K562 (cell line): ENCODE data around the gene GOLGA2. TPM values are rescaled to one million over a fixed set of nuclear protein-coding genes. Genes with fewer than 3 reads are reported as not detected.
"Not testable (repeated sequence)": the region's sequence is repeated elsewhere in the genome, so short reads cannot be mapped to it uniquely, and the experiment has no call there.

Experiments used
- JUNB ChIP-seq: fragments of 450-650 bp; formaldehyde crosslinking; conservative IDR thresholded peaks from 2 replicates; pipeline ENCODE4 v1.4.0; 2020; ENCODE audit warnings: mild to moderate bottlenecking
- MAFK ChIP-seq: IDR thresholded peaks from 2 replicates; pipeline ENCODE4 v1.6.1; 2011; ENCODE audit warnings: low read length, improper control_type of control experiment
- REST ChIP-seq, 2 experiments: fragments of 450-650 bp; formaldehyde crosslinking in 1 of 2; IDR thresholded peaks; 2 replicates each; pipeline versions ENCODE4 v1.4.0 to v1.6.1; 2014 to 2020; ENCODE audit warnings: mild to moderate bottlenecking in 2 of 2, borderline replicate concordance in 1 of 2, low read depth in 1 of 2
- ZNF165 ChIP-seq: fragments of 250-450 bp; sonication (Bioruptor Pico); IDR thresholded peaks from 2 replicates; pipeline ENCODE4 v1.4.0; 2020; ENCODE audit warnings: borderline replicate concordance
- ZNF212 ChIP-seq: fragments of 450-650 bp; formaldehyde crosslinking; IDR thresholded peaks from 2 replicates; pipeline ENCODE4 v1.4.0; 2020; ENCODE audit warnings: mild to moderate bottlenecking
- ZNF444 ChIP-seq: fragments of 250-450 bp; sonication (Bioruptor Pico); IDR thresholded peaks from 2 replicates; pipeline ENCODE4 v1.4.0; 2020; ENCODE audit warnings: mild to moderate bottlenecking, moderate library complexity
- ZNF445 ChIP-seq: fragments of 250-450 bp; sonication (Bioruptor Pico); IDR thresholded peaks from 2 replicates; pipeline ENCODE4 v1.4.0; 2020; ENCODE audit warnings: low read depth, mild to moderate bottlenecking, moderate library complexity
- ZNF785 ChIP-seq: fragments of 250-450 bp; sonication (Bioruptor Pico); IDR thresholded peaks from 2 replicates; pipeline ENCODE4 v1.4.0; 2020; ENCODE audit warnings: mild to moderate bottlenecking
- polyA plus RNA-seq, 8 experiments: library from polyadenylated mRNA; depleted of rRNA in 4 of 8; stranded (reverse) in 5 of 8; unstranded in 3 of 8; fragments of >200 nt; fragmentation: Nextera tagmentation in 2 of 8; fragmentation: Illumina TruSeq in 1 of 8; extraction: Ambion mirVana in 2 of 8; extraction: Trizol in 1 of 8; gene quantifications; 2 replicates each; pipeline versions ENCODE4 v1.2.1 to v1.2.3, GENCODE V29; 2011 to 2014; ENCODE audit warnings: inconsistent platforms in 1 of 8, missing spikeins in 1 of 8
- total RNA-seq, 7 experiments: library from RNA; depleted of rRNA in 6 of 7; stranded (reverse); fragments of >200 nt in 6 of 7; fragmentation: Illumina TruSeq in 2 of 7; extraction: Trizol in 2 of 7; gene quantifications; 2 replicates each; pipeline versions ENCODE4 v1.2.1 to v1.2.3, GENCODE V29; 2011 to 2021; ENCODE audit warnings: low replicate concordance in 1 of 7
- TF ChIP-seq, protein P1 (sequence below): fragments of 250-450 bp; sonication (Bioruptor Pico); IDR thresholded peaks from 2 replicates; pipeline ENCODE4 v1.4.0; 2020; ENCODE audit warnings: mild to moderate bottlenecking
- TF ChIP-seq, protein P2 (sequence below): fragments of 250-450 bp; sonication (Bioruptor Pico); IDR thresholded peaks from 2 replicates; pipeline ENCODE4 v1.4.0; 2020; ENCODE audit warnings: borderline replicate concordance
- TF ChIP-seq, protein P3 (sequence below): sonication (generic); formaldehyde crosslinking; IDR thresholded peaks from 2 replicates; pipeline ENCODE4 v1.8.1; 2023; ENCODE audit warnings: mild to moderate bottlenecking, missing genetic modification reagents

The GOLGA2 gene
- total and polyA plus RNA-seq, 9 of the 15 experiments (the other 6 are each of a cell fraction or from before 2014, with no cell fraction given) = 15.7 to 138 (median 76.0) TPM

- TF ChIP-seq, protein P1, sequence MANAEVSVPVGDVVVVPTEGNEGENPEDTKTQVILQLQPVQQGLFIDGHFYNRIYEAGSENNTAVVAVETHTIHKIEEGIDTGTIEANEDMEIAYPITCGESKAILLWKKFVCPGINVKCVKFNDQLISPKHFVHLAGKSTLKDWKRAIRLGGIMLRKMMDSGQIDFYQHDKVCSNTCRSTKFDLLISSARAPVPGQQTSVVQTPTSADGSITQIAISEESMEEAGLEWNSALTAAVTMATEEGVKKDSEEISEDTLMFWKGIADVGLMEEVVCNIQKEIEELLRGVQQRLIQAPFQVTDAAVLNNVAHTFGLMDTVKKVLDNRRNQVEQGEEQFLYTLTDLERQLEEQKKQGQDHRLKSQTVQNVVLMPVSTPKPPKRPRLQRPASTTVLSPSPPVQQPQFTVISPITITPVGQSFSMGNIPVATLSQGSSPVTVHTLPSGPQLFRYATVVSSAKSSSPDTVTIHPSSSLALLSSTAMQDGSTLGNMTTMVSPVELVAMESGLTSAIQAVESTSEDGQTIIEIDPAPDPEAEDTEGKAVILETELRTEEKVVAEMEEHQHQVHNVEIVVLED (CRISPR knock-in tag) = peak; percentile 48
- peak; percentile 77 for TF ChIP-seq ZNF165
- TF ChIP-seq MAFK = peak; percentile 95
- TF ChIP-seq, protein P2, sequence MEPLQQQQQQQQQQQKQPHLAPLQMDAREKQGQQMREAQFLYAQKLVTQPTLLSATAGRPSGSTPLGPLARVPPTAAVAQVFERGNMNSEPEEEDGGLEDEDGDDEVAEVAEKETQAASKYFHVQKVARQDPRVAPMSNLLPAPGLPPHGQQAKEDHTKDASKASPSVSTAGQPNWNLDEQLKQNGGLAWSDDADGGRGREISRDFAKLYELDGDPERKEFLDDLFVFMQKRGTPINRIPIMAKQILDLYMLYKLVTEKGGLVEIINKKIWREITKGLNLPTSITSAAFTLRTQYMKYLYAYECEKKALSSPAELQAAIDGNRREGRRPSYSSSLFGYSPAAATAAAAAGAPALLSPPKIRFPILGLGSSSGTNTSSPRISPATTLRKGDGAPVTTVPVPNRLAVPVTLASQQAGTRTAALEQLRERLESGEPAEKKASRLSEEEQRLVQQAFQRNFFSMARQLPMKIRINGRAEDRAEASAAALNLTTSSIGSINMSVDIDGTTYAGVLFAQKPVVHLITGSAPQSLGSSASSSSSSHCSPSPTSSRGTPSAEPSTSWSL (CRISPR knock-in tag) = 0 out of 2 replicates have a peak, but pooled peaks have one; percentile 85
- TF ChIP-seq ZNF785 (CRISPR knock-in tag) = peak; percentile 33; the same call in 1 of the 2 replicates
- not testable (repeated sequence) for TF ChIP-seq REST (IDR thresholded peaks at IDR 0.05; ENCODE audit: borderline replicate concordance)
- peak; percentile 81; the same call in 1 of the 2 replicates for TF ChIP-seq REST (CRISPR knock-in tag; IDR thresholded peaks at IDR 0.05; ENCODE audit: low read depth)
- 0 out of 2 replicates have a peak, but pooled peaks have one; percentile 9 for TF ChIP-seq JUNB
- TF ChIP-seq ZNF445 (CRISPR knock-in tag) = peak; percentile 72; the same call in 1 of the 2 replicates
- TF ChIP-seq ZNF212 (CRISPR knock-in tag) = 0 out of 2 replicates have a peak, but pooled peaks have one; percentile 83
- peak; percentile 38; the same call in 1 of the 2 replicates for TF ChIP-seq ZNF444 (CRISPR knock-in tag)
- TF ChIP-seq, protein P3, sequence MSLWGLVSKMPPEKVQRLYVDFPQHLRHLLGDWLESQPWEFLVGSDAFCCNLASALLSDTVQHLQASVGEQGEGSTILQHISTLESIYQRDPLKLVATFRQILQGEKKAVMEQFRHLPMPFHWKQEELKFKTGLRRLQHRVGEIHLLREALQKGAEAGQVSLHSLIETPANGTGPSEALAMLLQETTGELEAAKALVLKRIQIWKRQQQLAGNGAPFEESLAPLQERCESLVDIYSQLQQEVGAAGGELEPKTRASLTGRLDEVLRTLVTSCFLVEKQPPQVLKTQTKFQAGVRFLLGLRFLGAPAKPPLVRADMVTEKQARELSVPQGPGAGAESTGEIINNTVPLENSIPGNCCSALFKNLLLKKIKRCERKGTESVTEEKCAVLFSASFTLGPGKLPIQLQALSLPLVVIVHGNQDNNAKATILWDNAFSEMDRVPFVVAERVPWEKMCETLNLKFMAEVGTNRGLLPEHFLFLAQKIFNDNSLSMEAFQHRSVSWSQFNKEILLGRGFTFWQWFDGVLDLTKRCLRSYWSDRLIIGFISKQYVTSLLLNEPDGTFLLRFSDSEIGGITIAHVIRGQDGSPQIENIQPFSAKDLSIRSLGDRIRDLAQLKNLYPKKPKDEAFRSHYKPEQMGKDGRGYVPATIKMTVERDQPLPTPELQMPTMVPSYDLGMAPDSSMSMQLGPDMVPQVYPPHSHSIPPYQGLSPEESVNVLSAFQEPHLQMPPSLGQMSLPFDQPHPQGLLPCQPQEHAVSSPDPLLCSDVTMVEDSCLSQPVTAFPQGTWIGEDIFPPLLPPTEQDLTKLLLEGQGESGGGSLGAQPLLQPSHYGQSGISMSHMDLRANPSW (CRISPR knock-in tag) = 0 out of 2 replicates have a peak, but pooled peaks have one; percentile 57
Measured at GRCh38 chr9:128279088-128280073, 3.6 kb upstream of the GOLGA2 start (continued).
